Mesothelial cell of epicardium (in vitro differentiated cells): ENCODE results near the gene MACROH2A1. TPM values are rescaled to one million over a fixed set of nuclear protein-coding genes. Genes with fewer than 3 reads are reported as not detected.

Experiments
- DNase-seq, 2 experiments: peaks; one replicate each; pipeline ENCODE4 v3.0.0; 2021; ENCODE audit warnings: low spot score in 2 of 2; ENCODE audit not compliant: unreplicated experiment in 2 of 2
- H3K27ac Mint-ChIP-seq: 2 replicates; pipeline ENCODE4 v1.8.0; 2021; ENCODE audit warnings: mixed read lengths
- H3K27me3 Mint-ChIP-seq: 2 replicates; pipeline ENCODE4 v1.8.0; 2021; ENCODE audit warnings: low read depth, mixed read lengths
- H3K36me3 Mint-ChIP-seq: 2 replicates; pipeline ENCODE4 v1.8.0; 2021; ENCODE audit warnings: mixed read lengths
- H3K4me1 Mint-ChIP-seq: 2 replicates; pipeline ENCODE4 v1.8.0; 2021; ENCODE audit warnings: mixed read lengths
- H3K4me3 Mint-ChIP-seq: 2 replicates; pipeline ENCODE4 v1.8.0; 2021; ENCODE audit warnings: mild to moderate bottlenecking, moderate library complexity, mixed read lengths
- H3K9me3 Mint-ChIP-seq: 2 replicates; pipeline ENCODE4 v1.8.0; 2021; ENCODE audit warnings: mixed read lengths
- total RNA-seq: library from RNA; stranded (reverse); gene quantifications from 3 replicates; pipeline ENCODE4 v1.2.1, GENCODE V29; 2021
- TF ChIP-seq, protein P1 (sequence below): fragments of 200-600 bp; sonication (generic); IDR thresholded peaks from one replicate; pipeline ENCODE4 v1.5.0; 2021; ENCODE audit warnings: antibody characterized with exemption; ENCODE audit not compliant: unreplicated experiment

The MACROH2A1 gene
- total RNA-seq, 1 donor from 2014 or later, result 276 TPM

DNA sequence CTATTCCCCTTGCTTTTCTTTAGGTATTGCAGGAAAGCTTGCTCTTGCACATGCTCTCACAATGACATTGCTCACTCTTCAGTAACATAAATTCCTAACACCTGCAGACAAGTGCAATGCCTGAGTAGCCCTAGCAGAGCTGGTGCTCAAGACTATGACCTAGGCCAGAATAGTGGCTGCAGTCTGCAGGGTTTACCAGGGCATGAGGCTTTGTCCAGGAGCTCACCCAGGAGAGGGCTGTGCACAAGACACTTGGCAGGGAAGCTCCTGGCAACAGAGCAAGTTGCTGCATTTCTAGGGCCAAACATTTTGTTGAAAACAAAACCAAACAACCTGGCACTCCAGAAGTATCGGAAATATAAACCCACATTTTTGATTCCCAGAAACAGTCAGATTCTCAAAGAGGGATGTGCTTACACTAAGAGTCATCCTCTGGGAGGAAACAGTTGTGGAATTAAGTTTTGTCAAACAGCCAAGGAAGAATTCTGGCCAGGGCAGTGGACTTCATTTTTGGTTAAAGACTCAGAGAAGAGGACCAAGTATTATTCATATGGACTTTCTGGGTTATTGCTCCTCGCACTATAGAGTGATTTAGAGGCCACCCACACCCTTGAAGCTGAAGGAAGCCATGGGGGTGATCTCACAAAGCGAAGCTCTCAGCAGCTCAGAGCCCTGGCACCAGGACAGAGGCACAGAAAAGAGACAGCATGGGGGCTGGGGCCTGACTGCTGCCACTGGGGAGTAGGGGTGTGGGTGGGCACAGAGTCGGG lies 44.9 kb downstream of the MACROH2A1 start:
- Mint-ChIP-seq H3K27ac (peak overlapping the region; percentile 52), H3K4me3 (no peak overlapping the region), H3K36me3 (peaks cover 33% of the 10 kb centered on the region), H3K4me1 (peaks cover 22% of the 10 kb centered on the region), H3K9me3 (no peaks in the 10 kb centered on the region), H3K27me3 (no peaks in the 10 kb centered on the region)
- TF ChIP-seq, protein P1, sequence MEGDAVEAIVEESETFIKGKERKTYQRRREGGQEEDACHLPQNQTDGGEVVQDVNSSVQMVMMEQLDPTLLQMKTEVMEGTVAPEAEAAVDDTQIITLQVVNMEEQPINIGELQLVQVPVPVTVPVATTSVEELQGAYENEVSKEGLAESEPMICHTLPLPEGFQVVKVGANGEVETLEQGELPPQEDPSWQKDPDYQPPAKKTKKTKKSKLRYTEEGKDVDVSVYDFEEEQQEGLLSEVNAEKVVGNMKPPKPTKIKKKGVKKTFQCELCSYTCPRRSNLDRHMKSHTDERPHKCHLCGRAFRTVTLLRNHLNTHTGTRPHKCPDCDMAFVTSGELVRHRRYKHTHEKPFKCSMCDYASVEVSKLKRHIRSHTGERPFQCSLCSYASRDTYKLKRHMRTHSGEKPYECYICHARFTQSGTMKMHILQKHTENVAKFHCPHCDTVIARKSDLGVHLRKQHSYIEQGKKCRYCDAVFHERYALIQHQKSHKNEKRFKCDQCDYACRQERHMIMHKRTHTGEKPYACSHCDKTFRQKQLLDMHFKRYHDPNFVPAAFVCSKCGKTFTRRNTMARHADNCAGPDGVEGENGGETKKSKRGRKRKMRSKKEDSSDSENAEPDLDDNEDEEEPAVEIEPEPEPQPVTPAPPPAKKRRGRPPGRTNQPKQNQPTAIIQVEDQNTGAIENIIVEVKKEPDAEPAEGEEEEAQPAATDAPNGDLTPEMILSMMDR, result no peak
- no peak for DNase-seq

DNA sequence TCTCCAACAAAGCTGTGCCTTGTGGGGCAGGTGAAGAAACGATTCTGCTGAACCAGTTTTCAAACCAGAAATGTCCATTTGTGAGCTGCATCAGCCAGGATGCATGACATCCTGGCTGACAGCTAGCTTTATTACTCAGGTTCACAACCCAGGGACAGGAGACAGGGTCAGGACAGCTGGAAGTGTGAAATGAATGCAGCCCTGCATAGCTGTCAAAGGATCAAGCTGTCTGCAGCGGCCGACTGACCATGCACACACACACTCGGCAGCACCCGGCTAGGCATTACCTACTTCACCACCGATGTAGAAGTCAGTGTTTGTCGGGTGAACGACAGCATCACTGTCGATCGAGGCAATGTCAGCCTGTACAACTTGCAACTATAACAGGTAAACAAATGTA lies 48.5 kb downstream of the MACROH2A1 start:
- Mint-ChIP-seq H3K27me3 (no peaks in the 10 kb centered on the region), H3K4me1 (peaks cover 6% of the 10 kb centered on the region), H3K27ac (no peak overlapping the region), H3K4me3 (no peak overlapping the region), H3K9me3 (no peaks in the 10 kb centered on the region), H3K36me3 (peaks cover 38% of the 10 kb centered on the region)
- DNase-seq, result peak in 1 of 2 experiments; percentile 17
- TF ChIP-seq, protein P1, result no peak

DNA sequence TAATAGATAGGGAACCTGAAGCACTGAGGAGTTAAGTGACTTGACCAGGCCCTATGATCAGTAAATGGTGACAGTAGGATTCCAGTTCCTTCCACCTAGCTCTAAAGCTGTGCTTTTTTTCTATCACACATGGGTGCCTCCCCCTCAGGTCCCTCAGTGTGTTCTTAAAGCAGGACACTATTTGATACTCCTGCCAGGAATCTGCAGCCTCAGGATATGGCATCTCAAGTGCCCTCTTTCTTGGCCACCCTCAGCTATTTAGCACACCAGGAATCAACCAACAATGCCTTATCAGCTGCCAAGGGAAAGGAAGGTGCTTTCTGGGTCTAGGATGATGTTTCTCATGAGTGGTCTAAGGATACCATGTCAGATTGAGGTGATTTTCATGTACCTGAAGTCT lies 49.1 kb downstream of the MACROH2A1 start:
- TF ChIP-seq, protein P1, result no peak
- Mint-ChIP-seq H3K9me3 (no peaks in the 10 kb centered on the region), H3K4me3 (no peak overlapping the region), H3K27me3 (no peaks in the 10 kb centered on the region), H3K36me3 (peaks cover 40% of the 10 kb centered on the region), H3K27ac (no peak overlapping the region), H3K4me1 (peaks cover 6% of the 10 kb centered on the region)
- DNase-seq, result no peak

DNA sequence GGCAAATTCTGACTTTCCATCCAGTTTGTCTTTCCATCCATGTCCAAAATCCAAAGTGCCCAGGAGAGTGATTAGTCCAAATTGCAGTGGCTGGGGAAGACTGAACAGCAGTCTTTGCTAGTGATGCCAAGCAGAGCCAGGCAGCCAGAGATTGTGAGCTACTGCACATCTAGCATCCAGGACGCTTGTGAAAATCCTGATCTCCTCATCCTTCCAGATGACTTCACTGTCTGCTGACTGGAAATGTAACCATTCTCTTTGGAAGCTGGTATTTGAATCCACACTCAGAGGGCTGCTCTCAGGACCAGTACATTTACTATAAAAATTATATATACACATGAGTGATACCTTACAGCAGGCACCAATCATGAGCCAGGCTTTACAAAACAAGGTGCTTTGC lies 49.6 kb downstream of the MACROH2A1 start:
- peak overlapping the region; percentile 1 for H3K27ac Mint-ChIP-seq
- no peak for DNase-seq
- TF ChIP-seq, protein P1, result no peak
- no peaks in the 10 kb centered on the region for H3K27me3 Mint-ChIP-seq
- H3K4me1 Mint-ChIP-seq, result peaks cover 5% of the 10 kb centered on the region
- H3K4me3 Mint-ChIP-seq, result no peak overlapping the region
- H3K9me3 Mint-ChIP-seq, result no peaks in the 10 kb centered on the region
- peaks cover 40% of the 10 kb centered on the region for H3K36me3 Mint-ChIP-seq

DNA sequence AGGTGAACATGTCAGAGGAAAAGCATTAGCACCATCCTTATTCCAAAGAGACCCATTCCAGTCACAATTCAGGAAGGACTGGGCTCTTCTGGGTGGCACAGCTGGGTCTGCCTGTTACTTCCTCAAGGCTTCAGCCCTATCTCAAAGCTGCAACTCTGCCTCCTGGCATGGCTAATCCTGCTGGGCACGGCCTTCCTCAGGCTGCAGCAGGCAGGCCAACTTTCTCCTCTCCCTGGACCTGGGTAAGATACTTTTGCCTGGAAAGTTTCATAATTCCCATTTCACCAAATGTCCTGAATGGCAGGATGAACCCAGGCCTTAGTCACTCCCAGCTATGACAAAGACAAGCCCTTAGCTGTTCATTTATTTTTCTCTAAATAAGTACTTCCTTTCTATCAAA lies 50.1 kb downstream of the MACROH2A1 start:
- H3K27ac Mint-ChIP-seq, result no peak overlapping the region
- H3K27me3 Mint-ChIP-seq, result no peaks in the 10 kb centered on the region
- H3K4me3 Mint-ChIP-seq, result no peak overlapping the region
- H3K9me3 Mint-ChIP-seq, result no peaks in the 10 kb centered on the region
- H3K36me3 Mint-ChIP-seq, result peaks cover 40% of the 10 kb centered on the region
- H3K4me1 Mint-ChIP-seq, result no peaks in the 10 kb centered on the region
- peak in 1 of 2 experiments; percentile 32 for DNase-seq
- TF ChIP-seq, protein P1, result no peak
